ENCODE data around the gene EXOSC5. TPM values are rescaled to one million over a fixed set of nuclear protein-coding genes. Genes with fewer than 3 reads are reported as not detected.

Gene EXOSC5
- total RNA-seq, 1 donor from 2014 or later, result 12.2 TPM

- Mint-ChIP-seq H3K27ac (no peak overlapping the region), H3K36me3 (peaks cover 10% of the 10 kb centered on the region), H3K4me3 (no peak overlapping the region), H3K27me3 (ENCODE audit: low read depth) (no peaks in the 10 kb centered on the region), H3K9me3 (no peaks in the 10 kb centered on the region), H3K4me1 (no peaks in the 10 kb centered on the region)
- no peak for TF ChIP-seq CTCF (IDR thresholded peaks at IDR 0.05; ENCODE audit: unreplicated experiment)
- DNase-seq (ENCODE audit: low spot score in 2 of 2, unreplicated experiment in 2 of 2), result no peak
Observed at GRCh38 chr19:41341669-41342490, 55.3 kb downstream of the EXOSC5 start.

GRCh38 chr19:41339936-41340335 lies 57.2 kb downstream of the EXOSC5 start:
- no peaks in the 10 kb centered on the region for H3K27me3 Mint-ChIP-seq (ENCODE audit: low read depth)
- peaks cover 9% of the 10 kb centered on the region for H3K36me3 Mint-ChIP-seq
- DNase-seq (ENCODE audit: low spot score in 2 of 2, unreplicated experiment in 2 of 2), result no peak
- no peaks in the 10 kb centered on the region for H3K9me3 Mint-ChIP-seq
- H3K4me1 Mint-ChIP-seq, result no peaks in the 10 kb centered on the region
- H3K27ac Mint-ChIP-seq, result no peak overlapping the region
- no peak for TF ChIP-seq CTCF (IDR thresholded peaks at IDR 0.05; ENCODE audit: unreplicated experiment)
- no peak overlapping the region for H3K4me3 Mint-ChIP-seq

Other genes starting within 250 kb of the EXOSC5 start
- 12.8 to 15.5 TPM (median 13.2 TPM) in 3 replicates for gene CYP2S1, start 204.1 kb downstream of the EXOSC5 start, total RNA-seq
- gene AXL, start 178.1 kb downstream of the EXOSC5 start, total RNA-seq, result 60.0 to 61.0 TPM (median 60.6 TPM) in 3 replicates
- gene HNRNPUL1, start 133.0 kb downstream of the EXOSC5 start, total RNA-seq, result 246 to 262 TPM (median 249 TPM) in 3 replicates
- 40.5 to 41.9 TPM (median 40.6 TPM) in 3 replicates for gene CCDC97, start 87.2 kb downstream of the EXOSC5 start, total RNA-seq
- gene TGFB1, start 43.4 kb downstream of the EXOSC5 start, total RNA-seq, result 24.9 to 26.5 TPM (median 25.2 TPM) in 3 replicates
- gene B9D2, start 33.2 kb downstream of the EXOSC5 start, total RNA-seq, result 4.8 to 5.6 TPM (median 5.5 TPM) in 3 replicates
- 16.2 to 19.7 TPM (median 18.3 TPM) in 3 replicates for gene TMEM91, start 20.8 kb downstream of the EXOSC5 start, total RNA-seq
- gene BCKDHA, start 459 bp upstream of the EXOSC5 start, total RNA-seq, result 22.6 to 27.2 TPM (median 22.8 TPM) in 3 replicates
- 4.5 to 5.1 TPM (median 4.9 TPM) in 3 replicates for gene B3GNT8, start 30.0 kb upstream of the EXOSC5 start, total RNA-seq
- gene DMAC2, start 42.6 kb upstream of the EXOSC5 start, total RNA-seq, result 37.5 to 41.4 TPM (median 39.8 TPM) in 3 replicates
- not detected in 3 replicates for gene ERICH4, start 45.8 kb upstream of the EXOSC5 start, total RNA-seq
- gene CEACAM21, start 178.8 kb upstream of the EXOSC5 start, total RNA-seq, result not detected in 3 replicates
- gene CEACAM4, start 229.7 kb upstream of the EXOSC5 start, total RNA-seq, result not detected in 3 replicates

Measured in mesothelial cell of epicardium (in vitro differentiated cells).